ENCODE data around the gene GARS1. TPM values are rescaled to one million over a fixed set of nuclear protein-coding genes. Genes with fewer than 3 reads are reported as not detected.
"Not testable (repeated sequence)": the region's sequence is repeated elsewhere in the genome, so short reads cannot be mapped to it uniquely, and the experiment has no call there.

GARS1 gene
- total RNA-seq, 1 donor from 2014 or later = 176 TPM

DNA sequence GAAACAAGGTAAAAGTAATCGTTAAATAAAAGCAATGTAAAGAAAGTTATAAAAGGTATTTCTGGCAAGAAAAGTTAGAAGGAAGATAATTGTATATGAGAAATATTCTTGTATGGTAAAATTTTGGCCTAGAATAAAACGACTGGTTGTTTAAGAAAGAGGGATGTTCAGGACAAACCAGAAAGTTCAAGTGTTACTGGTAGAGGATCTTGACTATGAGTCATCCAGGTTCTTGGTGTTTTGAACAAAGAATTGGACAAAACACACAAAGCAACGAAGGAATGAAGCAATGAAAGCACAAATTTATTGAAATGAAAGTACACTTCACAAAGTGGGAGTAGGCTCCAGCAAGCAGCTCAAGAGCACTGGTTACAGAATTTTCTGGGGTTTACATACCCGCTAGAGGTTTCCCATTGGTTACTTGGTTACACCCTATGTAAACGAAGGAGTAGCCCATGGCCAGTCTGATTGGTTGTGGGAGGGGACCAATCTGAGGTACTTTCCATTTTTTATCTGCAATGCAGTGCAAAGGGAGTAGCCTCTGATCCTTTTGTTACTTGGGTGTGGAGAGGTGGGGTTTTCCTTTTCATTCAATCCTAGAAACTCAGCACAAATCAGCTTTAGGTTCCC, 22.4 kb upstream of the GARS1 start:
- peak; percentile 90 for ATAC-seq

GRCh38 chr7:30575910-30576309, 18.8 kb upstream of the GARS1 start:
- ATAC-seq = no peak

- ATAC-seq = no peak
Observed at GRCh38 chr7:30583181-30583580, 11.5 kb upstream of the GARS1 start.

- peak; percentile 26 for ATAC-seq
Observed at GRCh38 chr7:30584415-30584814, 10.3 kb upstream of the GARS1 start.

DNA sequence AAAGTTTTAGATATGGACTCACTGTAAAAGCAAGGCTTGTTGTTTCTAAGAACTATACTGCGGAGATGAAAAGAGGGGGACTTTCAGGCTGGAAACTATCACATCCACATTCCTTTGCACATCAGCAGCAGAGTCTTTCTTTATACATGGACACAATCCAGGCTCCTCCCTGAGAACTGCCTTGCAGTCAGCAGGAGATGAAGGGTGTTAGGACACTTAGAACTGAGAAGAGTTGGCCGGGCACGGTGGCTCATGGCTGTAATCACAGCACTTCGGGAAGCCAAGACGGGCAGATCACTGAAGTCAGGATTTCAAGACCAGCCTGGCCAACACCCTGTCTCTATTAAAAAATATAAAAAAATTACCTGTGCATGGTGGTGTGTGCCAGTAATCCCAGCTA, 9.7 kb upstream of the GARS1 start:
- ATAC-seq = no peak

GRCh38 chr7:30585675-30586074, 9.0 kb upstream of the GARS1 start:
- no peak for ATAC-seq

- ATAC-seq = not testable (repeated sequence)
Observed at GRCh38 chr7:30587547-30587946, 7.1 kb upstream of the GARS1 start.

GRCh38 chr7:30589111-30589510, 5.6 kb upstream of the GARS1 start:
- ATAC-seq = no peak

DNA sequence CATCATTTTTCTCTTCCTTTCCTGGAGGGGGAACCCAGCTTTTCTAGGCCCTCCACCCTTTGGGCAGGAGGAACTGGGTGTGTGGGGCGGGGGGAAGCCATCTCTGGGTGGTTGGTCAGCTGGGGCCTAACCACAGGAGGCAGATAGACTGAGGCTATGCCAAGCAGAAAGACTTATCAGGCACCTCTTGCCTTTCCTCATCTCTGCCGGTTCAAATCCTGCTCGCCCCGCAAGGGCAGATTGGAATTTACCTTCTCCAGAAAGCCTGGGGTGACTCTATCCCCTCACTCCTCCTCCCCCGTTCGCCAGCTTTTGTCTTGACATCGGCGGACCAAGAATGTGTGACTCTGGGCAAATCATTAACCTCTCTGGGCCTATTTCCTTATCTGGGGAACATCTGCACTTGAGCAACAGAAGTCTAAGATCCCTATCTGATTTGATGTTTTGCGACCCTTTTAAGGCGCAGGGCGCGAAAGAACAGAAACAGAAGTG, 584 bp upstream of the GARS1 start:
- ATAC-seq = peak; percentile 37

GRCh38 chr7:30595436-30596013, 847 bp downstream of the GARS1 start:
- ATAC-seq = no peak

DNA sequence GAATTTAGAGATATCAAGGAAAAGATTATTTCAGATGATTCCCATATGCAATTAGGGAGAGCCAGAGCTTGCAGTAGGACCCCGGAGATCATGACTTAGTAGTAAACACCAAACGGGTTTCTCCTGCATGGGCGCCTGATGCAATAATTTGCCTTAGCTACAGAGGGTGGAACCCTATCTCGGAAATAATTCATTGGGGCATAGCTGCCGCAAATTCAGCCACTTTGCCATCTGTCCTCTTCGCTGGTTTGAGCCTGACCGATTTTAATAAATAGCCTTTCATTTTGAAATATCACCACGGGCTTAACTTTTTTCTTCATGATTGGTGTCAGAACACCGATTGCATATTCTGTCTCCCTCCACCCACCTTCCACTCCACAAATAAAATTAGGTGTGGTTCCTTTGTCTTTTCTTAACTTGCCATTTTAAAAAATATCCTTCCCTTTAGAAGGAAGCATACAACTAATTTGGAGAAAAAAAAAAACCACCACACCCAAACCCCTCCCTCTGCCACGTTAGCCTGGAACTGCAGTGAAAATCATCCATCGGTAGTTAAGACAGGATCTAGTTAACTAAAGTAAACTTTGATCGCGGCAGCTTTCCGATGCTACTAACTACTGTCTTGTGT, 1.4 kb downstream of the GARS1 start:
- ATAC-seq = peak; percentile 53

- ATAC-seq = no peak
Observed at GRCh38 chr7:30596721-30597120, 2.0 kb downstream of the GARS1 start.

DNA sequence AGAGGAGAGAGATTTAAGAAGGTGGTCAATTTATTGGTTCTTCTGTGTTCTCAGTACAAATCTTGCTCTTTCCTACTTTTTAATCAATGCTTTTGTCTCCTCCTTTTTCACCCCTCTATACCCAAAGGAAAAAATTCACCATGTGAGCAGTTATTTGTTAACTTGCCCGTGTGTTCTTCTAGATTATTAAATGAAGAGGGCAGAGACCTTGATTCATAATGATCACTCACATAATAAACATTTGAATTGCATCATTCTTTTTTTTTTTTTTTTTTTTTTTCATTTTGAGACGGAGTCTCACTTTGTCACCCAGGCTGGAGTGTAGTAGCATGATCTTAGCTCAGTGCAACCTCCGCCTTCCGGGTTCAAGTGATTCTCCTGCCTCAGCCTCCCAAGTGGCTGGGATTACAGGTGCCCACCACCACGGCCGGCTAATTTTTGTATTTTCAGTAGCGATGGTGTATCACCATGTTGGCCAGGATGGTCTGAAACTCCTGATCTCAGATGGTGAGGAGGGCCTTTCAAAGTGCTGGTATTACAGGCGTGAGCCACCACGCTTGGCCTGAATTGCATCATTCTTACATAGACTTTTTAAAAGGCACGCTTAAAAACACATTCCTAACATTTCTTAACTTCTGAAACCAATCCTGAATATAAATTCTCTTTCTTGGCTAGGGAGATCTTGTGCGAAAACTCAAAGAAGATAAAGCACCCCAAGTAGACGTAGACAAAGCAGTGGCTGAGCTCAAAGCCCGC, 3.6 kb downstream of the GARS1 start:
- ATAC-seq = no peak

GRCh38 chr7:30604901-30605300, 10.2 kb downstream of the GARS1 start:
- no peak for ATAC-seq

- no peak for ATAC-seq
Observed at GRCh38 chr7:30605832-30606231, 11.2 kb downstream of the GARS1 start.

- no peak for ATAC-seq
Observed at GRCh38 chr7:30612658-30613265, 18.1 kb downstream of the GARS1 start.

DNA sequence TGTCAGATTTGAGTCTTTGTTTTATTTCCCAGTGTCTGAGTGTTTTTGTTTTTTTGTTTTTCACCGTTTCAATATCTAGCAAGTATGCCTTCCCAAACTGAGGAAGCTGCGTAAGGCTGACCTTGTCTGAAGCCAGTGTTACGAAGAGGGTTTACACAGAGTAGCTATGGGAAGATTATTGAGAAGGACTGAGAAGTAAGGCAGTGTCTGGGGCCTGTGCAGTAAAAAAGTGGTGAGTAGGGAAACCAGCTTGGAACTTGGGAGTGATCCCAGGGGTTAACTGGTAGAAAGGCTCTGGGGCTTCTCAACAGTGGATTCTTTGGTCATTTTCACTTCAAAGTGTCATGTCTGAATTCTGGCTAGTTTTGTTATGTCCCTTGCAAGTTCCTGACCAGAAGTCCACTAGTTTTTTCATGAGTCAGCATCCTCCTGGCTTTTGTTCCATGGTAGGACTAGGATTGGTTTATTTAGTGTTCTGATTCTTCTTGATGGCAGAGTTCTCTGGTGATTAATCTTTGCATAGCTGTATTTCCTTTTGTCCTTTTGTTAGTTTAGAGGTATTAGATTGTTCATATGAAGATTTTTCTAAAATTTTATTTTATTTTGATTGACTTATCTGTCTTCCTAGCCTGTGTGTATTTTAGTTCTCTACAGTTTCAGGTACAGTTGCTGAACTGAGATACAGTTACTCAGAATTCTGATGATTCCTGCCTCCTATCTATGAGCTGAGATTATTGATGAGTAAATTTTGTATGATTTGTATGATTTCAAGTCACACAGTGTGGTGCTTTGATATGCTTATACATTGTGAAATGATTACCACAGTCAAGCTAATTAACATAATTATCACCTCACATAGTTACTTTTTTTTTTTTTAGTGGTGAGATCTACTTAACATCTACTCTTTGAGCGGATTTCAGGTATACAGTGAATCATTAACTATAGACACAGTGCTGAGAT, 19.0 kb downstream of the GARS1 start:
- no peak for ATAC-seq

DNA sequence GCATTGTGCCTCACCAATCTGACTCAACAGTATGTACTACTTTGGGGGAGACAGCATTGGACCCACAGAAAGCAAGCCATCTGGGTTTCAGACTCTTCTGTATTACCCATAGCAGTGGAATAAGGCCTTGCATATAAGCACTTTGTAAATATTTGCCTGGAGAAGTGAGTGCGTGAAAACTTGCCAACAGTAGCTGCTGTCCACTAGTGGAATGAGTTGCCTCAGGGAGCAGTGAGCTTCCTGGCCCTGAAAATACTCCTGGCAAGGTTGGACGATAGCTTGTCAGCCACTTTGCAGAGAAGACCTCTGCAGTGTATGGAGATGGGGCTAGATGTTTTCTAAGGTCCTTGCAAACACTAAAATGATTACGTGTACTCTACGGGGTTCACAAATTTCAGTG, 21.6 kb downstream of the GARS1 start:
- no peak for ATAC-seq

- no peak for ATAC-seq
Observed at GRCh38 chr7:30617359-30617758, 22.7 kb downstream of the GARS1 start.

GRCh38 chr7:30618080-30618676, 23.5 kb downstream of the GARS1 start:
- no peak for ATAC-seq

DNA sequence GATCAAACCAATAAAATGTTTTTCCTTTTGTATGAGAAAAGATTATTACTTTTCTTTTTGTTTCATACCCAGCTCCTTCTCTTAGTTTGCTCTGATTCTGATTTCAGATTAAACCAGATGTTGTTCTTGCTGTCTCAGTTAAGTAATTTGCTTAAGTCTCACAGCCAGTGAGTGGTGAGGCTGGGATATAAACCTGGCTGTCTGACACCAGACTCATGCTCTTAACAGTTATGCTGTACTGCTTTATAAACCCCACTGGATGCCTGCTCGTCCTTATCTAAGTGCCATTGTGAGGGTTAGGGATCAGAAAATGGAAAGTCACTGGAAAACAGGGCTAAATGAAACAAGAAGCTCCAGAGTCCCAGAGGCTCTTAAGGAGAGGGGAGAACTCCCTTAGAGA, 24.3 kb downstream of the GARS1 start:
- no peak for ATAC-seq
